H9 (cell line): ENCODE measurements around the gene DDA1. TPM values are rescaled to one million over a fixed set of nuclear protein-coding genes. Genes with fewer than 3 reads are reported as not detected.

Experiments used
- DNase-seq: peaks from one replicate; pipeline ENCODE4 v3.0.0-alpha.2; 2017
- H2AFZ ChIP-seq: one replicate; pipeline ENCODE4 v1.6.1; 2013; ENCODE audit warnings: mild to moderate bottlenecking, low read length, control low read depth, moderate library complexity
- H2AK5ac ChIP-seq: 2 replicates; pipeline ENCODE4 v1.6.1; 2013; ENCODE audit warnings: low read length, control low read depth, mixed read lengths; ENCODE audit not compliant: insufficient read length
- H2BK120ac ChIP-seq: one replicate; pipeline ENCODE4 v1.6.1; 2013; ENCODE audit warnings: low read depth, mild to moderate bottlenecking, low read length, control low read depth, inconsistent platforms; ENCODE audit not compliant: poor library complexity, severe bottlenecking
- H2BK12ac ChIP-seq: 2 replicates; pipeline ENCODE4 v1.6.1; 2013; ENCODE audit warnings: low read length, control low read depth, mixed read lengths, low read depth; ENCODE audit not compliant: insufficient read length
- H2BK15ac ChIP-seq: 2 replicates; pipeline ENCODE4 v1.6.1; 2013; ENCODE audit warnings: low read depth, low read length, control low read depth
- H2BK20ac ChIP-seq: one replicate; pipeline ENCODE4 v1.6.1; 2013; ENCODE audit warnings: low read depth, mild to moderate bottlenecking, low read length, control low read depth, inconsistent platforms; ENCODE audit not compliant: poor library complexity, severe bottlenecking
- H2BK5ac ChIP-seq: 2 replicates; pipeline ENCODE4 v1.6.1; 2013; ENCODE audit warnings: low read length, control low read depth, mixed read lengths; ENCODE audit not compliant: insufficient read length
- H3K14ac ChIP-seq: 2 replicates; pipeline ENCODE4 v1.6.1; 2013; ENCODE audit warnings: low read length, control low read depth; ENCODE audit not compliant: insufficient read depth
- H3K18ac ChIP-seq: 2 replicates; pipeline ENCODE4 v1.6.1; 2013; ENCODE audit warnings: low read depth, mild to moderate bottlenecking, mixed read lengths, low read length, control low read depth; ENCODE audit not compliant: insufficient read length
- H3K23ac ChIP-seq: 2 replicates; pipeline ENCODE4 v1.6.1; 2013; ENCODE audit warnings: low read length, control low read depth, mixed read lengths, low read depth; ENCODE audit not compliant: insufficient read length
- H3K23me2 ChIP-seq: 2 replicates; pipeline ENCODE4 v1.6.1; 2013; ENCODE audit warnings: low read depth, mild to moderate bottlenecking, mixed read lengths, low read length, control low read depth; ENCODE audit not compliant: insufficient read length, poor library complexity, severe bottlenecking
- H3K27ac ChIP-seq: 2 replicates; pipeline ENCODE4 v1.5.1; 2013; ENCODE audit warnings: low read length, control low read depth, mixed read lengths, low read depth; ENCODE audit not compliant: insufficient read length
- H3K27me3 ChIP-seq: 2 replicates; pipeline ENCODE4 v1.6.1; 2013; ENCODE audit warnings: low read length, control low read depth, inconsistent platforms; ENCODE audit not compliant: insufficient read depth
- H3K4ac ChIP-seq: 2 replicates; pipeline ENCODE4 v1.6.1; 2013; ENCODE audit warnings: low read depth, mild to moderate bottlenecking, control low read depth, inconsistent platforms, low read length, moderate library complexity
- H3K4me1 ChIP-seq: 2 replicates; pipeline ENCODE4 v1.6.1; 2013; ENCODE audit warnings: low read length, control low read depth, inconsistent platforms; ENCODE audit not compliant: insufficient read depth
- H3K4me2 ChIP-seq: 2 replicates; pipeline ENCODE4 v1.6.1; 2013; ENCODE audit warnings: low read length, control low read depth, mixed read lengths; ENCODE audit not compliant: insufficient read length, insufficient read depth
- H3K56ac ChIP-seq: 2 replicates; pipeline ENCODE4 v1.6.1; 2013; ENCODE audit warnings: low read depth, mild to moderate bottlenecking, mixed read lengths, low read length, control low read depth; ENCODE audit not compliant: insufficient read length
- H3K79me1 ChIP-seq: 2 replicates; pipeline ENCODE4 v1.6.1; 2013; ENCODE audit warnings: low read depth, mild to moderate bottlenecking, moderate library complexity, low read length, control low read depth, inconsistent platforms; ENCODE audit not compliant: insufficient read depth, poor library complexity, severe bottlenecking
- H3K79me2 ChIP-seq: 2 replicates; pipeline ENCODE4 v1.6.1; 2013; ENCODE audit warnings: low read length, control low read depth, inconsistent platforms; ENCODE audit not compliant: insufficient read depth
- H3K9ac ChIP-seq: 2 replicates; pipeline ENCODE4 v1.6.1; 2013; ENCODE audit warnings: low read length, control low read depth, mixed read lengths; ENCODE audit not compliant: insufficient read length; ENCODE audit errors: extremely low read depth
- H3K9me3 ChIP-seq: one replicate; pipeline ENCODE4 v1.6.1; 2013; ENCODE audit warnings: low read depth, low read length, inconsistent platforms; ENCODE audit not compliant: control insufficient read depth
- H3T11ph ChIP-seq: one replicate; pipeline ENCODE4 v1.6.1; 2013; ENCODE audit warnings: mild to moderate bottlenecking, low read length, control low read depth, inconsistent platforms
- H4K20me1 ChIP-seq: one replicate; pipeline ENCODE4 v1.6.1; 2013; ENCODE audit not compliant: control insufficient read depth, insufficient read length, insufficient read depth
- H4K5ac ChIP-seq: 2 replicates; pipeline ENCODE4 v1.6.1; 2013; ENCODE audit warnings: low read depth, mild to moderate bottlenecking, mixed read lengths, low read length, control low read depth; ENCODE audit not compliant: insufficient read length
- H4K8ac ChIP-seq: replicated peaks from 2 replicates; pipeline ENCODE4 v1.6.1; 2013; ENCODE audit warnings: low read length, control low read depth, mixed read lengths, low read depth; ENCODE audit not compliant: insufficient read length
- H4K91ac ChIP-seq: 2 replicates; pipeline ENCODE4 v1.6.1; 2013; ENCODE audit warnings: low read depth, mild to moderate bottlenecking, moderate library complexity, mixed read lengths, low read length, control low read depth; ENCODE audit not compliant: insufficient read length
- H3K27ac Mint-ChIP-seq, 3 experiments: 2 replicates in 2 of 3; 3 replicates in 1 of 3; pipeline ENCODE4 v1.8.0; 2020 to 2021; ENCODE audit warnings: mixed read lengths in 3 of 3, mild to moderate bottlenecking in 1 of 3, moderate library complexity in 1 of 3
- H3K27me3 Mint-ChIP-seq: 2 replicates; pipeline ENCODE4 v1.8.0; 2021; ENCODE audit warnings: low read depth, mild to moderate bottlenecking, moderate library complexity, mixed read lengths
- H3K36me3 Mint-ChIP-seq, 3 experiments: 2 replicates in 2 of 3; 3 replicates in 1 of 3; pipeline ENCODE4 v1.8.0; 2020 to 2021; ENCODE audit warnings: low read depth in 3 of 3, mixed read lengths in 3 of 3; ENCODE audit not compliant: insufficient read depth in 1 of 3
- H3K4me1 Mint-ChIP-seq, 2 experiments: 2 replicates each; pipeline ENCODE4 v1.8.0; 2020; ENCODE audit warnings: mixed read lengths in 2 of 2
- H3K4me3 Mint-ChIP-seq, 2 experiments: 2 replicates in 1 of 2; 3 replicates in 1 of 2; pipeline ENCODE4 v1.8.0; 2020 to 2021; ENCODE audit warnings: mild to moderate bottlenecking in 2 of 2, mixed read lengths in 2 of 2, moderate library complexity in 1 of 2
- H3K9me3 Mint-ChIP-seq, 2 experiments: 2 replicates in 1 of 2; 3 replicates in 1 of 2; pipeline ENCODE4 v1.8.0; 2020; ENCODE audit warnings: mild to moderate bottlenecking in 2 of 2, mixed read lengths in 2 of 2, moderate library complexity in 1 of 2
- CTCF ChIP-seq: fragments of 200-600 bp; sonication (generic); conservative IDR thresholded peaks from 3 replicates; pipeline ENCODE4 v1.8.0; 2021; ENCODE audit warnings: antibody characterized with exemption, mild to moderate bottlenecking
- WGBS: extraction: QIAGEN DNeasy Blood & Tissue Kit; methylation state at CpG from one replicate; pipeline ENCODE4 v1.1.7; 2013; ENCODE audit warnings: missing lambda C conversion rate, low lambda C conversion rate, mixed read lengths; ENCODE audit not compliant: insufficient read length; ENCODE audit errors: extremely low coverage; 5-methylcytosine and 5-hydroxymethylcytosine counted together
- total RNA-seq: library from RNA; stranded (reverse); gene quantifications from 2 replicates; pipeline ENCODE4 v1.2.1, GENCODE V29; 2021

Gene DDA1
- total RNA-seq, 1 experiment from 2014 or later, result 45.7 TPM

DNA sequence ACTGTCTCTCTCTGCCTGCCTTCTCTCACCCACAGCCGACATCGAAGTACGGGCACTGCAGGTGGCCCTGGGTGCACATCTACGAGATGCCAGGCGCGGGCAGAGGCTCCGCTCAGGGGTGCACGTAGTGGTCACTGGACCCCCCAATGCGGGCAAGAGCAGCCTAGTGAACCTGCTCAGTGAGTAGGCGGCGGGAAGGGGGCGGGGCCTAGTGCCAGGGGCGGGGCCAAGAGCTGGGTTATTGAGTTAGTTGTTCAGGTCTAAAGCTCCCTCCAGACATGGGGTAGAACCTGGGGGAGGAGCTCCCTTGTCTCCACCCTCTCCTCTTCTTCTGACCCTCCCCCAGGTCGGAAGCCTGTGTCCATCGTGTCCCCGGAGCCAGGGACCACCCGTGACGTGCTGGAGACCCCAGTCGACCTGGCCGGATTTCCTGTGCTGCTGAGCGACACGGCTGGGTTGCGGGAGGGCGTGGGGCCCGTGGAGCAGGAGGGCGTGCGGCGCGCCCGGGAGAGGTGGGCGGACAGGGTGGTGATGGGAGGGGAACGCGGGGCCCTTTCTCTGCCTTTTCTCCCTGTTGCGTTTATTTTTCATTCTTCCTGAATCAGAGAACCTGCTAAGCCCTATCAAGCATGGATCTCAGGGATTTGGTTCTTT is 29.9 kb downstream of the DDA1 start:
- Histone ChIP-seq H4K91ac (no peak overlapping the region), H2BK15ac (no peak overlapping the region), H4K5ac (no peak overlapping the region), H3K23ac (no peak overlapping the region), H4K20me1 (no peaks in the 10 kb centered on the region), H3K27ac (no peak overlapping the region), H2BK12ac (no peak overlapping the region), H2BK20ac (no peak overlapping the region), H3T11ph (no peak overlapping the region), H3K79me2 (no peaks in the 10 kb centered on the region), H2AFZ (no peak overlapping the region), H3K9me3 (no peaks in the 10 kb centered on the region), H2AK5ac (no peak overlapping the region), H3K23me2 (peaks cover 19% of the 10 kb centered on the region), H3K56ac (no peak overlapping the region), H3K4me2 (no peak overlapping the region), H3K18ac (no peak overlapping the region), H3K27me3 (no peaks in the 10 kb centered on the region), H3K79me1 (no peaks in the 10 kb centered on the region), H3K9ac (no peak overlapping the region), H2BK120ac (no peak overlapping the region), H4K8ac (no peak overlapping the region), H3K4me1 (peaks cover 2% of the 10 kb centered on the region; the same call in 1 of the 2 replicates), H2BK5ac (no peak overlapping the region), H3K4ac (no peak overlapping the region), H3K14ac (no peak overlapping the region)
- Mint-ChIP-seq H3K27ac (0 out of 7 replicates have a peak overlapping the region, but pooled peaks of 1 of the 3 experiments have one; percentile 25), H3K36me3 (peaks cover 10 to 32% (median 23%) of the 10 kb centered on the region in 3 experiments; a peak in 5 of 7 replicates), H3K9me3 (no peaks in the 10 kb centered on the region), H3K27me3 (no peaks in the 10 kb centered on the region), H3K4me1 (peaks cover 15 to 38% of the 10 kb centered on the region in 2 experiments), H3K4me3 (peak overlapping the region; percentile 97 to 98; a peak in 4 of 5 replicates)
- no CpG with 5 or more reads among the region's 34 CpGs for WGBS
- no peak for TF ChIP-seq CTCF
- DNase-seq, result peak; percentile 91
